ENCODE results near the gene CISH.

- TF ChIP-seq ZNF70 (CRISPR knock-in tag; IDR thresholded peaks at IDR 0.05) = no peak
- TF ChIP-seq, protein P1, sequence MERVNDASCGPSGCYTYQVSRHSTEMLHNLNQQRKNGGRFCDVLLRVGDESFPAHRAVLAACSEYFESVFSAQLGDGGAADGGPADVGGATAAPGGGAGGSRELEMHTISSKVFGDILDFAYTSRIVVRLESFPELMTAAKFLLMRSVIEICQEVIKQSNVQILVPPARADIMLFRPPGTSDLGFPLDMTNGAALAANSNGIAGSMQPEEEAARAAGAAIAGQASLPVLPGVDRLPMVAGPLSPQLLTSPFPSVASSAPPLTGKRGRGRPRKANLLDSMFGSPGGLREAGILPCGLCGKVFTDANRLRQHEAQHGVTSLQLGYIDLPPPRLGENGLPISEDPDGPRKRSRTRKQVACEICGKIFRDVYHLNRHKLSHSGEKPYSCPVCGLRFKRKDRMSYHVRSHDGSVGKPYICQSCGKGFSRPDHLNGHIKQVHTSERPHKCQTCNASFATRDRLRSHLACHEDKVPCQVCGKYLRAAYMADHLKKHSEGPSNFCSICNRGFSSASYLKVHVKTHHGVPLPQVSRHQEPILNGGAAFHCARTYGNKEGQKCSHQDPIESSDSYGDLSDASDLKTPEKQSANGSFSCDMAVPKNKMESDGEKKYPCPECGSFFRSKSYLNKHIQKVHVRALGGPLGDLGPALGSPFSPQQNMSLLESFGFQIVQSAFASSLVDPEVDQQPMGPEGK (CRISPR knock-in tag; IDR thresholded peaks at IDR 0.05; ENCODE audit: borderline replicate concordance) = no peak
- no peak for TF ChIP-seq ISL1 (CRISPR knock-in tag; IDR thresholded peaks at IDR 0.05)
- TF ChIP-seq, protein P2, sequence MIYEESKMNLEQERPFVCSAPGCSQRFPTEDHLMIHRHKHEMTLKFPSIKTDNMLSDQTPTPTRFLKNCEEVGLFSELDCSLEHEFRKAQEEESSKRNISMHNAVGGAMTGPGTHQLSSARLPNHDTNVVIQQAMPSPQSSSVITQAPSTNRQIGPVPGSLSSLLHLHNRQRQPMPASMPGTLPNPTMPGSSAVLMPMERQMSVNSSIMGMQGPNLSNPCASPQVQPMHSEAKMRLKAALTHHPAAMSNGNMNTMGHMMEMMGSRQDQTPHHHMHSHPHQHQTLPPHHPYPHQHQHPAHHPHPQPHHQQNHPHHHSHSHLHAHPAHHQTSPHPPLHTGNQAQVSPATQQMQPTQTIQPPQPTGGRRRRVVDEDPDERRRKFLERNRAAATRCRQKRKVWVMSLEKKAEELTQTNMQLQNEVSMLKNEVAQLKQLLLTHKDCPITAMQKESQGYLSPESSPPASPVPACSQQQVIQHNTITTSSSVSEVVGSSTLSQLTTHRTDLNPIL (CRISPR knock-in tag; IDR thresholded peaks at IDR 0.05; ENCODE audit: low read depth) = no peak
Measured at GRCh38 chr3:50572801-50573371, 38.7 kb downstream of the CISH start.
